Neural progenitor cell (in vitro differentiated cells): ENCODE measurements around the gene PCTP.

Source experiments
- CTCF ChIP-seq: fragments of 200-600 bp; sonication (generic); IDR thresholded peaks from 2 replicates; pipeline ENCODE4 v1.5.1; 2017; ENCODE audit warnings: antibody characterized with exemption, mild to moderate bottlenecking
- EZH2phosphoT487 ChIP-seq: fragments of 200-600 bp; sonication (generic); IDR thresholded peaks from 2 replicates; pipeline ENCODE4 v1.6.1; 2017; ENCODE audit warnings: antibody characterized with exemption

DNA sequence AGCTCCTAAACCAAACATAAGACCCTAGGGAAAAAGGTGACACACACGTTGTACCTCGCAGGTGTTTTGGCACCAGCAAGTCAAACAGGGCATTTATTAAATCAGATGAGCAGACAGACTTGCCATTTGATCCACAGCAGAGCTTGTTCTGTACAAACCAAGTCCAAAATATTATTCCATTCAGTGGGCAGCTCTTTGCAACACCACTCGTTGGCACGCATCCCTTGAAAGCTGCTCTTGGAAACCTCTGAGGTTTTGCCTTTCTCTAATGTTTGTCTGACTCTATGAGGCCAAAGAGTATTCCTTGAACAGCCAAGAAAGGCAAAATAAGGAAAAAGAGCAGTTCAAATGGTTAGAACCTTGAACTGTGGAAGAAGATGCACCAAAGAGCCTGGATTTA, 40.9 kb upstream of the PCTP start:
- TF ChIP-seq CTCF (no peak), EZH2phosphoT487 (no peak)
